ENCODE results near the gene RALGAPA2. TPM values are rescaled to one million over a fixed set of nuclear protein-coding genes. Genes with fewer than 3 reads are reported as not detected.

The RALGAPA2 gene
- total and polyA plus RNA-seq, 7 experiments from 2014 or later = 6.7 to 45.4 (median 34.9) TPM

DNA sequence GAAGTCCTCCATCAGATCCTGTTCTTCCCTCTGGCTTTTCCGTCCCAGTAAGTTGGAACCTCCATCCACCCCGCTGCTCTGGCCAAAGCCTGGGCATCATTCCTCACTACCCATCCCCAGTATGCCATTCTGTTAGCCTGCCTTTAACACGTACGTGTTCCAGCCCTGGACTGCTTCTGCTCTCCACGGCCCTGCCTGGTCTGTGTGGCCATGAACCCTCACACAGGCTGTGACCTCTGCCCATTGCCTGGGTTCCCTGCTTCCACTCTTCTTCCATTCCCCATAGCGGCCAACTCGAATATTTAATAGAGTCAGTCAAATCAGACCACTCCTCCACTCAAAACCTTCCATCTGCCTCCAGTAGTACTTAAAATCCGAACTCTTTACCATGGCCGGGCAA is 29.4 kb downstream of the RALGAPA2 start:
- Mint-ChIP-seq H3K36me3 (peaks cover 9 to 29% (median 17%) of the 10 kb centered on the region in 5 donors), H3K27me3 (no peaks in the 10 kb centered on the region), H3K27ac (peak overlapping the region in 6 of 9 donors; percentile 4 to 54 (median 16)), H3K4me1 (peaks cover 20 to 85% (median 71%) of the 10 kb centered on the region in 7 donors), H3K4me3 (peak overlapping the region in 3 of 10 donors; percentile 35 to 58 (median 37)), H3K9me3 (no peaks in the 10 kb centered on the region)
- Histone ChIP-seq H3K4me3 (ENCODE audit: low read length) (no peak overlapping the region), H3K4me1 (ENCODE audit: control insufficient read depth in 2 of 2, insufficient read depth in 2 of 2, low read length in 2 of 2) (peaks cover 0 to 3% of the 10 kb centered on the region in 2 donors), H3K27ac (ENCODE audit: low read depth, low read length) (no peak overlapping the region), H3K27me3 (ENCODE audit: control insufficient read depth in 2 of 2, insufficient read depth in 2 of 2, low read length in 2 of 2) (no peaks in the 10 kb centered on the region), H3K36me3 (ENCODE audit: control insufficient read depth in 2 of 3, insufficient read depth in 3 of 3, low read length in 3 of 3) (peaks cover 0 to 9% (median 0%) of the 10 kb centered on the region in 3 experiments), H3K9me3 (ENCODE audit: control insufficient read depth in 2 of 3, low read length in 3 of 3) (no peaks in the 10 kb centered on the region)
- CTCF ChIA-PET = no interaction called here
- POLR2A ChIA-PET = no interaction called here
- DNase-seq (no peak), ATAC-seq (no peak)
- intact Hi-C loops (cut with micrococcal nuclease) = no loop called here

DNA sequence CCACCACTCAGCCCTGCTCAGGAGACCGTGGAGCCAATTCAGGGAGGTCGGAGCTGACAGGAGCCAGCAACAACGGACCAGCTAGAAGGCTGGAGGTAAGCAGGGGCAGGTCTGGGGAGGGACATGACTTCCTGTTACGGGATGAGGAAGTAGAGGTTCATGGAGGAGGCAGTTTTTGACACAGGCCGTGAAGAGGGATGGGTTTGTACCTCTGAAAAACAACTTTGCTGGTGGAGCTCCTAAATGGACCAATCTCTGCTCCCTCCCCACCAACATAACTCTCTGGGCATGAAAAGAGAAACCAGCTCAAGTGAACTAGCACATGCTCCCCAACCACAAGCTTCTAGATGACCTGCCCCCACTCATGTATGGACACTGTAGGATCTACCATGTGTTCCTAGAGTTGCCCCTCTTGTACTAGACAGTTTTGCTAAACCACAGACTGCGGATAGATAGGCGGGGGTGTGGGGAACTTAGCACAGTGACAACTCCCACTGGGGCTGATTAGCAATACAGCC is 31.4 kb downstream of the RALGAPA2 start:
- Mint-ChIP-seq H3K27me3 (no peaks in the 10 kb centered on the region), H3K4me1 (peaks cover 22 to 76% (median 59%) of the 10 kb centered on the region in 7 donors), H3K27ac (peak overlapping the region in 8 of 9 donors; percentile 25 to 85 (median 67)), H3K9me3 (no peaks in the 10 kb centered on the region), H3K4me3 (peak overlapping the region in 1 of 10 donors; percentile 14), H3K36me3 (peaks cover 9 to 41% (median 22%) of the 10 kb centered on the region in 5 donors)
- peaks cover 0 to 9% (median 0%) of the 10 kb centered on the region in 3 experiments for H3K36me3 ChIP-seq (ENCODE audit: control insufficient read depth in 2 of 3, insufficient read depth in 3 of 3, low read length in 3 of 3)
- H3K4me1 ChIP-seq (ENCODE audit: control insufficient read depth in 2 of 2, insufficient read depth in 2 of 2, low read length in 2 of 2) = peaks cover 0 to 3% of the 10 kb centered on the region in 2 donors
- intact Hi-C loops (cut with micrococcal nuclease) = no loop called here
- H3K4me3 ChIP-seq (ENCODE audit: low read length) = no peak overlapping the region
- ATAC-seq (peak; percentile 41), DNase-seq (no peak)
- ChIA-PET POLR2A (no interaction called here), CTCF (no interaction called here)
- no peak overlapping the region for H3K27ac ChIP-seq (ENCODE audit: low read depth, low read length)
- H3K27me3 ChIP-seq (ENCODE audit: control insufficient read depth in 2 of 2, insufficient read depth in 2 of 2, low read length in 2 of 2) = no peaks in the 10 kb centered on the region
- H3K9me3 ChIP-seq (ENCODE audit: control insufficient read depth in 2 of 3, low read length in 3 of 3) = no peaks in the 10 kb centered on the region

- peaks cover 0 to 3% of the 10 kb centered on the region in 2 donors for H3K4me1 ChIP-seq (ENCODE audit: control insufficient read depth in 2 of 2, insufficient read depth in 2 of 2, low read length in 2 of 2)
- H3K9me3 Mint-ChIP-seq = no peaks in the 10 kb centered on the region
- ATAC-seq (no peak), DNase-seq (no peak)
- H3K4me3 ChIP-seq (ENCODE audit: low read length) = no peak overlapping the region
- H3K27me3 ChIP-seq (ENCODE audit: control insufficient read depth in 2 of 2, insufficient read depth in 2 of 2, low read length in 2 of 2) = no peaks in the 10 kb centered on the region
- intact Hi-C loops (cut with micrococcal nuclease) = loop anchor here in 1 of 2 donors (5.0 kb wide), 1 partner anchor 33 kb away; the partner anchor contains the start of gene RALGAPA2
- H3K4me3 Mint-ChIP-seq = no peak overlapping the region
- H3K4me1 Mint-ChIP-seq = peaks cover 22 to 64% (median 45%) of the 10 kb centered on the region in 7 donors
- H3K27me3 Mint-ChIP-seq = no peaks in the 10 kb centered on the region
- peaks cover 0 to 9% (median 0%) of the 10 kb centered on the region in 3 experiments for H3K36me3 ChIP-seq (ENCODE audit: control insufficient read depth in 2 of 3, insufficient read depth in 3 of 3, low read length in 3 of 3)
- ChIA-PET POLR2A (no interaction called here), CTCF (no interaction called here)
- H3K27ac ChIP-seq (ENCODE audit: low read depth, low read length) = no peak overlapping the region
- peaks cover 9 to 40% (median 22%) of the 10 kb centered on the region in 5 donors for H3K36me3 Mint-ChIP-seq
- H3K9me3 ChIP-seq (ENCODE audit: control insufficient read depth in 2 of 3, low read length in 3 of 3) = no peaks in the 10 kb centered on the region
- peak overlapping the region in 3 of 9 donors; percentile 11 to 39 (median 30) for H3K27ac Mint-ChIP-seq
Measured at GRCh38 chr20:20679316-20679715, 33.1 kb downstream of the RALGAPA2 start.

GRCh38 chr20:20677186-20677585 is 35.3 kb downstream of the RALGAPA2 start:
- H3K4me1 ChIP-seq (ENCODE audit: control insufficient read depth in 2 of 2, insufficient read depth in 2 of 2, low read length in 2 of 2) = no peaks in the 10 kb centered on the region
- Mint-ChIP-seq H3K27ac (no peak overlapping the region), H3K27me3 (no peaks in the 10 kb centered on the region), H3K4me1 (peaks cover 14 to 52% (median 28%) of the 10 kb centered on the region in 7 donors), H3K36me3 (peaks cover 13 to 47% (median 31%) of the 10 kb centered on the region in 5 donors), H3K9me3 (no peaks in the 10 kb centered on the region), H3K4me3 (no peak overlapping the region)
- DNase-seq (no peak), ATAC-seq (no peak)
- H3K27ac ChIP-seq (ENCODE audit: low read depth, low read length) = no peak overlapping the region
- POLR2A ChIA-PET = no interaction called here
- H3K27me3 ChIP-seq (ENCODE audit: control insufficient read depth in 2 of 2, insufficient read depth in 2 of 2, low read length in 2 of 2) = no peaks in the 10 kb centered on the region
- peaks cover 0 to 9% (median 0%) of the 10 kb centered on the region in 3 experiments for H3K36me3 ChIP-seq (ENCODE audit: control insufficient read depth in 2 of 3, insufficient read depth in 3 of 3, low read length in 3 of 3)
- intact Hi-C loops (cut with micrococcal nuclease) = loop anchor here in 1 of 2 donors (5.0 kb wide), 1 partner anchor 35 kb away; the partner anchor contains the start of gene RALGAPA2
- H3K9me3 ChIP-seq (ENCODE audit: control insufficient read depth in 2 of 3, low read length in 3 of 3) = no peaks in the 10 kb centered on the region
- no peak overlapping the region for H3K4me3 ChIP-seq (ENCODE audit: low read length)
- CTCF ChIA-PET = no interaction called here

- H3K27ac ChIP-seq (ENCODE audit: low read depth, low read length) = no peak overlapping the region
- H3K4me1 Mint-ChIP-seq = peaks cover 21 to 59% (median 52%) of the 10 kb centered on the region in 7 donors
- H3K27me3 Mint-ChIP-seq = no peaks in the 10 kb centered on the region
- DNase-seq = no peak
- no peak overlapping the region for H3K4me3 ChIP-seq (ENCODE audit: low read length)
- no peaks in the 10 kb centered on the region for H3K27me3 ChIP-seq (ENCODE audit: control insufficient read depth in 2 of 2, insufficient read depth in 2 of 2, low read length in 2 of 2)
- intact Hi-C loops (cut with micrococcal nuclease) = no loop called here
- H3K9me3 Mint-ChIP-seq = no peaks in the 10 kb centered on the region
- no peak overlapping the region for H3K4me3 Mint-ChIP-seq
- no peaks in the 10 kb centered on the region for H3K4me1 ChIP-seq (ENCODE audit: control insufficient read depth in 2 of 2, insufficient read depth in 2 of 2, low read length in 2 of 2)
- ATAC-seq = peak; percentile 84
- no peaks in the 10 kb centered on the region for H3K36me3 ChIP-seq (ENCODE audit: control insufficient read depth in 2 of 3, insufficient read depth in 3 of 3, low read length in 3 of 3)
- no peaks in the 10 kb centered on the region for H3K9me3 ChIP-seq (ENCODE audit: control insufficient read depth in 2 of 3, low read length in 3 of 3)
- POLR2A ChIA-PET = no interaction called here
- peaks cover 5 to 25% (median 17%) of the 10 kb centered on the region in 5 donors for H3K36me3 Mint-ChIP-seq
- H3K27ac Mint-ChIP-seq = peak overlapping the region in 3 of 9 donors; percentile 37 to 60 (median 56)
- CTCF ChIA-PET = no interaction called here
Measured at GRCh38 chr20:20668639-20669038, 43.8 kb downstream of the RALGAPA2 start.

- Histone ChIP-seq H3K27ac (ENCODE audit: low read depth, low read length) (no peak overlapping the region), H3K4me3 (ENCODE audit: low read length) (no peak overlapping the region), H3K9me3 (ENCODE audit: control insufficient read depth in 2 of 3, low read length in 3 of 3) (no peaks in the 10 kb centered on the region), H3K36me3 (ENCODE audit: control insufficient read depth in 2 of 3, insufficient read depth in 3 of 3, low read length in 3 of 3) (no peaks in the 10 kb centered on the region), H3K4me1 (ENCODE audit: control insufficient read depth in 2 of 2, insufficient read depth in 2 of 2, low read length in 2 of 2) (no peaks in the 10 kb centered on the region), H3K27me3 (ENCODE audit: control insufficient read depth in 2 of 2, insufficient read depth in 2 of 2, low read length in 2 of 2) (no peaks in the 10 kb centered on the region)
- ChIA-PET POLR2A (no interaction called here), CTCF (no interaction called here)
- peaks cover 1 to 24% (median 9%) of the 10 kb centered on the region in 5 donors for H3K36me3 Mint-ChIP-seq
- H3K9me3 Mint-ChIP-seq = no peaks in the 10 kb centered on the region
- no peak overlapping the region for H3K4me3 Mint-ChIP-seq
- H3K27me3 Mint-ChIP-seq = no peaks in the 10 kb centered on the region
- intact Hi-C loops (cut with micrococcal nuclease) = no loop called here
- ATAC-seq (no peak), DNase-seq (no peak)
- H3K4me1 Mint-ChIP-seq = peaks cover 21 to 54% (median 48%) of the 10 kb centered on the region in 7 donors
- no peak overlapping the region for H3K27ac Mint-ChIP-seq
Measured at GRCh38 chr20:20666359-20666758, 46.1 kb downstream of the RALGAPA2 start.

Measured in naive thymus-derived CD4-positive, alpha-beta T cell (primary cell).